Glomerular endothelial cell (primary cell): ENCODE results near the gene LPAR1. TPM values are rescaled to one million over a fixed set of nuclear protein-coding genes. Genes with fewer than 3 reads are reported as not detected.
"Not testable (repeated sequence)": the region's sequence is repeated elsewhere in the genome, so short reads cannot be mapped to it uniquely, and the experiment has no call there.

Experiments
- DNase-seq: peaks from one replicate; pipeline ENCODE4 v3.0.0-alpha.2; 2011; ENCODE audit warnings: low read depth, low spot score; ENCODE audit errors: extremely low read depth
- total RNA-seq: library from RNA; depleted of rRNA; stranded (reverse); fragments of >200 nt; gene quantifications from 2 replicates; pipeline ENCODE4 v1.2.3, GENCODE V29; 2015

Gene LPAR1
- total RNA-seq, 1 donor from 2014 or later = 3.3 TPM

DNA sequence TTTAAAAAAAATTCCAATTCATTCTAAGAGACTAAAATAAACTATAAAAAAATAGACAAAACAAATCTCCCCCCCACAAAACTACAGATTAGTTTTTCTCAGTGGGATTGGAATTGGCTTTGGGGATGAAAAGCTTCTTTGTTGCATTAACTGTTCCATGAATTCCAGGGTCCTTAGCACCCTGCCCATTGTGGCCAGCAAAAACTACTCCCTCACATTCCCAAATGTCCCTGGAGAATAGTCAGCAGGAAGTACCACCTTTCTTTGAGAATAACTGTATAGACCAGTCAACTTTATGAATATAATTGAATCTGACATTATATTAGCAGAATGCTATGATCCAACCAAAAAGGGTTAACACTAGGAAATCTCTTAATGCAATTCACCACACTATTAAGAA lies 147.9 kb downstream of the LPAR1 start:
- no peak for DNase-seq

DNA sequence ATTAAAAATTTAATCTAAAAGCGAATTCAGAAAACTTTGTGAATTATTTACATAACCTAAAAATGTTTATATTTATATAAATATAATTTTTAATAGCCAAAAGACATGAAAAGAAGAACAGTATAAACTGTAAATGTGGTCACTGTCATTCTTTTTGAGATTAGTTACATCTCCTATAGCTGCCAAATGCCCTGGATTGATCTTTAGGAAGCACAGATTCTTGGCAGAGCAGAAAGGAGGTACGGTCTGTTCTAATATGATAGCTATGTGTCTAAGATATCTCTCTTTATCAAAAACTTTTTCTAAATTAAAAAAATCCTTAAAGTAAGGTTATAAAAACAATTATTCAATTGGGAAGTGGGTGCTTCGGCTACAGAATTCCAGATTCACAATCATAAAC lies 151.0 kb downstream of the LPAR1 start:
- DNase-seq = no peak

- no peak for DNase-seq
Observed at GRCh38 chr9:110886832-110887231, 151.4 kb downstream of the LPAR1 start.

GRCh38 chr9:110880189-110880588 lies 158.1 kb downstream of the LPAR1 start:
- no peak for DNase-seq

DNA sequence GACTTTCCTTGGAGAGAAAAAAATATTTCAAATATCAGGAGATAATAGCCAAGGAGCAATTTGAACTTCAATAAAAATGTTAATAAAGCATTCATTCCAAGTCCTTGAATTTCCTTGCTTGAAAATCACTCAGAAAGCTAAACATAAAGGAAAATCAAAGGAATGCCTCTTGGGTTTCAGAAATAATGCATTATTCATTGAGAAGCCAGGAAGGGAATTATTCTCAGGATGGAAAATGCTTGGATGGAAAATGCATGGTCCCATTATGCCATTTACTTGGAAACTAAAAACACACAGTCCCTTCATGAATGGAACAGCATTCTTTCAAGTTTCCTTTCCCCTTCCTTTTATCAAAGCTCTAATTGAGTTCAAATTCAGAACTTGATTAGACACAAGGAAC lies 160.9 kb downstream of the LPAR1 start:
- no peak for DNase-seq

- DNase-seq = no peak
Observed at GRCh38 chr9:110876929-110877328, 161.3 kb downstream of the LPAR1 start.

DNA sequence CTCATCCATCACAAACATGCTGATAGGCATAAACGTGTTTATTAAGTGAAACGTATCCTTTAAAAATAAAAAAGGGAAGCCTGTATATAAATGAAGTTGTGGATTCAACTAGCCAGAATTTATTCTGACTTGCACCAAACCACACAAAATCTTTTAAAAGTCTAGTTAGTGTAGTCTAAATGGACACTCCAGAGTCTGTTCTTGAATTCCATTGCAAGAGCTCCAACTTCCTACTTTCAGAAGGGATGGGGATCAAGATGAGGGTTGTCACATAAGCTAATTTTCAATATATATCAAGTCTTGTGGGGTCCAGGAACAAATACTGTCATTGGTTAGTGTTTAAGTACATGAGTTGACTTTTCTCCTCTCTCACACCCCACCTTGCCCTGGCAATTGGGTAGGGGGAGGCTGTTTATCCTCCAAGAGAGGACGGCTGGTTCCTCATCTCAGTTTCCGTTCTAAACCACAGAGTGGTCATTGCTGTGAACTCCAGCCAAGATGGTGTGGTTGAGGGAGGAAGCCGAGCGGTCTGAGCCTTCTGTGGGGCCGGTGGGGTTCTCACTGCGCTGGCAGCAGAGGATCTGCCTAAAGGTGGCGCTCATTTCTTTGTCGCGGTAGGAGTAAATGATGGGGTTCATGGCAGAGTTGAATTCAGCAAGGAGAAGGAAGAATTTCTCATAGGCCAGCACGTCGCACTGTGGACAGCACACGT lies 163.2 kb downstream of the LPAR1 start:
- no peak for DNase-seq

GRCh38 chr9:110872920-110873319 lies 165.3 kb downstream of the LPAR1 start:
- DNase-seq = no peak

GRCh38 chr9:110871736-110872135 lies 166.5 kb downstream of the LPAR1 start:
- no peak for DNase-seq

DNA sequence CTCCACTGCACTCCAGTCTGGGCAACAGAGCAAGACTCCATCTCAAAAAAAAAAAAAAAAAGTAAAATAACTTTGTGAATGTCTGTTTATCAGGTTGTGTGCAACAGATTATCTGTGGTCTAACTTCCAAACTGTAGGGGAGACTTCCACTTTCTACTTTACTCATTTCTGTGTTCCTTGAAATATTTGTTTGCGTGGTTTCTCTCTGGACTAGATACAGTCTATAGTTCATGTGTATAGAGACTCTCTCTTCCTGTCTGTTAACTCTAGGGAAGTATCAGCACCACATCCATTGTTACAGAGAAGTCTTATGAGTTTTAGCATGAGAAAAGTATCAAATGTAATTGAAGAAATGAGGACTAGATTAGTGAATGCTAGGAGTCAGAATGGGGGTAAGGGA lies 168.3 kb downstream of the LPAR1 start:
- DNase-seq = no peak

DNA sequence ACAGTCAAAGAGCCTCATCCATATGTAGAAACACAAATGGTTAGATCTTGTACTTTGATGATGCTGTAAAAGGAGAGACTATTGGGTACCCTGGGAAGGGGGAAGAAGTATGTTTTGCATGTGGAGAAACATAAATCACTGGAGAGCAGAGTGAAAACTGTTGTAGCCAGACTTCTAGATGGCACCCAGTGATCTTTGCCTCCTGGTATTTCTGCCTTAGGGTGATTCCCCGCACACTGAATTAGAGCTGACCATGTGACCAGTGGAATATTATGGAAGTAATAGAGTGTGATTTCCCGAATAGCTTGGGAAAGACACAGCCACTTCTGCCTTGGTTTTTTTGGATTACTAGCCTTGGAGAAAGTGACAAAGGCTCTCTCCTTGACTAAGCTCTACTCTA lies 174.3 kb downstream of the LPAR1 start:
- no peak for DNase-seq

- not testable (repeated sequence) for DNase-seq
Observed at GRCh38 chr9:110861370-110862110, 176.7 kb downstream of the LPAR1 start.

- no peak for DNase-seq
Observed at GRCh38 chr9:110856772-110857171, 181.5 kb downstream of the LPAR1 start.

DNA sequence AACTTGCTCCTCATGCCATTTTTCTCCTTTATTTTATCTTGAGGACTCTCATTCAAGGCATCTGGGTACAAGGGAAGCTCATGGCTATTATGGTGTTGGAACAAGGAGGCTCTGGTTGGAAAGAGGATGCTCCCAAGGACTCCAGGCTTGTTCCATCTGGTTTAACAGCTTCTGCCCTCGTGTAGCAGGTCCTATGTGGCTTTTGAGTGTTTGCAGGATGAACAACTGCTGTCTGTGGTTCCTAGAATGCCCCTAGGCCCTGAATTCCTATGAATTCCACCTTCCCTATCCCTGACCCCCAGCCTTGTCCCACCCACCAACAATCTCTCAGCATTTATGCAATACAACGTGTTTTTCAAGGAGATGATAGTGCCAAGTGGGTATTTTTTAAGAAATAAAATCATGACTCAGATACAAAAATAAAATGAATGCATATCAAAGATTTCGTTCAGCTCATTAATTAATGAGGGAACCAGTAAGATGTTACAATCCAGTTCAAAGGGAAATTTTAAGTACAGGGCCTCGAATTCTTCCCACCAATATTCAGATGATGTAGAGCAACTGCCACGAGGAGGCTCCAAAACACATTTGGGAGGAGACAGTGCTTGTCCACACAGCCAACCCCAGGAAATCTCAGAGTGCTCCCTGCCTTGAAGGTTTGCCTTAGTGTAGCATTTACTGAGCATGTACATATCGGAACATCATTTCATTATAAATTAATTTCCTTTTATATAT lies 187.7 kb downstream of the LPAR1 start:
- no peak for DNase-seq

DNA sequence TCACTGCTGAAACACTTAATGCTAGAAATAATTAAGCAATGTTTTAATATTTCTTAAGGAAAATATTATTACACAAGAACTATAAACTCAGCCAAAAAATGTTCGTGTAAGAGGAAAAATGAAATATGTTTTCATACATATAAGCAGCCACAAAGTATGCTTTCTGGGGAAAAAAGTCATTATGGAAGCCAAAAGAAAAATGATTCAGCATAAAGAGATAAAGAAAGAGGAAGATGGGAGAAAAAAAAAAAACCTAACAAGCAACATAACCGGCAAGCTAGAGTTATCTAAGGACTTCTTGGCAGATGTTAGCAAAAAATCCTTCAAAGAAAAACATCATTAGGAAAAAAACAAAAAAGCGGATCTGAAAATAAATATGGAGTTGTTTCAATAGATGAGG lies 190.6 kb downstream of the LPAR1 start:
- no peak for DNase-seq

GRCh38 chr9:110846215-110846614 lies 192.1 kb downstream of the LPAR1 start:
- no peak for DNase-seq

DNA sequence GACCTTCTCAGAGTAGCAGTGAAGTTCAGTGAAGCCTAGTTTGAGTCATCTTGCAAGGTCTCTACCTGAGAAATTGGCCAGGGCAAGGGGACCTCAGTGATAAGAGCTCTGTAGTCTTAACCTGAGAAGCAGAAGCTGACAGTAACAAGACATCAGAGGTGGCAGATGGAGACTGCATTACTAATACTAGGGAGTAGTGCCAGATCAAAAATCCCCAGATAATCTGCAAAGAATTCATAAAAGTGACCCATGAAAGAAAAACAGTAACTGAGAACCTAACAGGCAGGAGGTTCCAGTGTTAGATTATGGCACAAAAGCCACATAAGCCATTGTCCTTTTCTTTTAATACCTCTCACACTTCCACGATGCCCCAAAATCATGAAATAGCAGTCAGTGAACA lies 194.1 kb downstream of the LPAR1 start:
- DNase-seq = no peak

GRCh38 chr9:110842986-110843385 lies 195.3 kb downstream of the LPAR1 start:
- no peak for DNase-seq

- no peak for DNase-seq
Observed at GRCh38 chr9:110842169-110842568, 196.1 kb downstream of the LPAR1 start.

DNA sequence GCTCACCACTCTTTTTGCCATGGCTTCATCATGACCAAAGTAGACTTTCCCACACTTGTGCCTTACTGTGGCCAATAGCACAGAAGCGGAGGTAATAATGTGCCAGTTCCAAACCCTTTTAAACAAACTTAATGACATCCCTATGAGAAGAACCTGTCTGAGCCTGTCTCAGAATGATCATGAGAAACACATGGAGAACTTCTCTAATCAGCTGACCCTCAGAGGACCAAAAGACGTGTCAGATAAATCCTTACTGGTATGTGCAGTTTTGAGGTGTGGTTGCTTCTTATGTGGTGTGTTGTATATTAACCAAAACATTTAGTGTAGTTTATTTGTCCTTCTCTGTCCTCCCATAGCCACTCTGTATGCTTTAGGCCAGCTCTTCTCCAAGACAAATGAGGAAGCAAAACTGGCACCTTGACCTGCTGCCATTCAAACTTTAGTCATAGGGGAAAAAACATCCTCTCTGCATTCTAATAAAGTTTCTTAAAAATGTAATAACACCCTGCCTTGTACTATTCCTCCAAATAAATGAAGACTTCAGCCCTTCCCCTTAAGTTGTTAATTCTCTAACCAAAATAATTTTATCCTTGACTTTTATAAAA lies 200.8 kb downstream of the LPAR1 start:
- no peak for DNase-seq

- DNase-seq = no peak
Observed at GRCh38 chr9:110835859-110836271, 202.4 kb downstream of the LPAR1 start.
